ENCODE results near the gene GADD45A. TPM values are rescaled to one million over a fixed set of nuclear protein-coding genes. Genes with fewer than 3 reads are reported as not detected.

The GADD45A gene
- total and polyA plus RNA-seq, 2 experiments from 2014 or later, result 93.1 to 175 TPM

GRCh38 chr1:67705735-67706453, 20.9 kb downstream of the GADD45A start:
- H3K27ac ChIP-seq, result peak overlapping the region; percentile 38
- DNase-seq (ENCODE audit: low spot score), result no peak
- 85% methylated on average over 10 of the region's 10 CpGs for WGBS (ENCODE audit: low lambda C conversion rate, missing lambda C conversion rate)
- H3K4me2 ChIP-seq, result no peak overlapping the region
- no peaks in the 10 kb centered on the region for H3K27me3 ChIP-seq
- no peaks in the 10 kb centered on the region for H3K9me3 ChIP-seq (ENCODE audit: low read depth)
- no peak overlapping the region for H2AFZ ChIP-seq
- TF ChIP-seq EZH2 (IDR thresholded peaks at IDR 0.05; ENCODE audit: borderline replicate concordance), result no peak
- TF ChIP-seq EZH2phosphoT487 (IDR thresholded peaks at IDR 0.05; ENCODE audit: low read depth, severe bottlenecking, unreplicated experiment), result no peak
- TF ChIP-seq CTCF (IDR thresholded peaks at IDR 0.05; ENCODE audit: poor library complexity), result no peak
- peaks cover 7% of the 10 kb centered on the region for H3K4me1 ChIP-seq (ENCODE audit: insufficient read depth)
- no peak overlapping the region for H3K4me3 ChIP-seq
- H3K9me2 ChIP-seq (replicated peaks; ENCODE audit: insufficient read depth), result no peaks in the 10 kb centered on the region
- peaks cover 5% of the 10 kb centered on the region for H3K79me2 ChIP-seq
- no peaks in the 10 kb centered on the region for H4K20me1 ChIP-seq (ENCODE audit: insufficient read depth, poor library complexity, severe bottlenecking)
- no peaks in the 10 kb centered on the region for H3K36me3 ChIP-seq (replicated peaks; ENCODE audit: insufficient read depth, low read depth)

- TF ChIP-seq EZH2 (IDR thresholded peaks at IDR 0.05; ENCODE audit: borderline replicate concordance) (no peak), EZH2phosphoT487 (IDR thresholded peaks at IDR 0.05; ENCODE audit: low read depth, severe bottlenecking, unreplicated experiment) (no peak), CTCF (IDR thresholded peaks at IDR 0.05; ENCODE audit: poor library complexity) (no peak)
- Histone ChIP-seq H3K27ac (no peak overlapping the region), H3K4me3 (no peak overlapping the region), H3K4me2 (no peak overlapping the region), H3K4me1 (ENCODE audit: insufficient read depth) (peaks cover 27% of the 10 kb centered on the region), H3K27me3 (no peaks in the 10 kb centered on the region), H4K20me1 (ENCODE audit: insufficient read depth, poor library complexity, severe bottlenecking) (no peaks in the 10 kb centered on the region), H3K79me2 (peaks cover 14% of the 10 kb centered on the region), H3K9me3 (ENCODE audit: low read depth) (no peaks in the 10 kb centered on the region), H2AFZ (no peak overlapping the region), H3K9me2 (replicated peaks; ENCODE audit: insufficient read depth) (no peaks in the 10 kb centered on the region), H3K36me3 (replicated peaks; ENCODE audit: insufficient read depth, low read depth) (no peaks in the 10 kb centered on the region)
- WGBS (ENCODE audit: low lambda C conversion rate, missing lambda C conversion rate), result 96% methylated on average over 8 of the region's 8 CpGs
- no peak for DNase-seq (ENCODE audit: low spot score)
Observed at GRCh38 chr1:67708606-67709005, 23.6 kb downstream of the GADD45A start.

- no peak for TF ChIP-seq EZH2phosphoT487 (IDR thresholded peaks at IDR 0.05; ENCODE audit: low read depth, severe bottlenecking, unreplicated experiment)
- TF ChIP-seq CTCF (IDR thresholded peaks at IDR 0.05; ENCODE audit: poor library complexity), result no peak
- TF ChIP-seq EZH2 (IDR thresholded peaks at IDR 0.05; ENCODE audit: borderline replicate concordance), result no peak
- Histone ChIP-seq H4K20me1 (ENCODE audit: insufficient read depth, poor library complexity, severe bottlenecking) (no peaks in the 10 kb centered on the region), H3K4me2 (no peak overlapping the region), H3K9me3 (ENCODE audit: low read depth) (no peaks in the 10 kb centered on the region), H2AFZ (no peak overlapping the region), H3K79me2 (peaks cover 14% of the 10 kb centered on the region), H3K4me1 (ENCODE audit: insufficient read depth) (peaks cover 38% of the 10 kb centered on the region), H3K27ac (no peak overlapping the region), H3K9me2 (replicated peaks; ENCODE audit: insufficient read depth) (no peaks in the 10 kb centered on the region), H3K27me3 (no peaks in the 10 kb centered on the region), H3K4me3 (no peak overlapping the region), H3K36me3 (replicated peaks; ENCODE audit: insufficient read depth, low read depth) (no peaks in the 10 kb centered on the region)
- DNase-seq (ENCODE audit: low spot score), result no peak
- 77% methylated on average over 5 of the region's 5 CpGs for WGBS (ENCODE audit: low lambda C conversion rate, missing lambda C conversion rate)
Observed at GRCh38 chr1:67710417-67710816, 25.4 kb downstream of the GADD45A start.
